Activated T-cell treated with anti-CD3 and anti-CD28 coated beads for 1 hour (primary cell): Measurements from ENCODE around the gene SPATA24.
A peak's percentile ranks its signal among the peaks of the same experiment; 100 is the strongest.
"Not testable (repeated sequence)": the region's sequence is repeated elsewhere in the genome, so short reads cannot be mapped to it uniquely, and the experiment has no call there.

Experiments
- DNase-seq: peaks from one replicate; pipeline ENCODE4 v3.0.0-alpha.2; 2020; ENCODE audit warnings: low read depth

The SPATA24 gene, protein sequence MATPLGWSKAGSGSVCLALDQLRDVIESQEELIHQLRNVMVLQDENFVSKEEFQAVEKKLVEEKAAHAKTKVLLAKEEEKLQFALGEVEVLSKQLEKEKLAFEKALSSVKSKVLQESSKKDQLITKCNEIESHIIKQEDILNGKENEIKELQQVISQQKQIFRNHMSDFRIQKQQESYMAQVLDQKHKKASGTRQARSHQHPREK

DNA sequence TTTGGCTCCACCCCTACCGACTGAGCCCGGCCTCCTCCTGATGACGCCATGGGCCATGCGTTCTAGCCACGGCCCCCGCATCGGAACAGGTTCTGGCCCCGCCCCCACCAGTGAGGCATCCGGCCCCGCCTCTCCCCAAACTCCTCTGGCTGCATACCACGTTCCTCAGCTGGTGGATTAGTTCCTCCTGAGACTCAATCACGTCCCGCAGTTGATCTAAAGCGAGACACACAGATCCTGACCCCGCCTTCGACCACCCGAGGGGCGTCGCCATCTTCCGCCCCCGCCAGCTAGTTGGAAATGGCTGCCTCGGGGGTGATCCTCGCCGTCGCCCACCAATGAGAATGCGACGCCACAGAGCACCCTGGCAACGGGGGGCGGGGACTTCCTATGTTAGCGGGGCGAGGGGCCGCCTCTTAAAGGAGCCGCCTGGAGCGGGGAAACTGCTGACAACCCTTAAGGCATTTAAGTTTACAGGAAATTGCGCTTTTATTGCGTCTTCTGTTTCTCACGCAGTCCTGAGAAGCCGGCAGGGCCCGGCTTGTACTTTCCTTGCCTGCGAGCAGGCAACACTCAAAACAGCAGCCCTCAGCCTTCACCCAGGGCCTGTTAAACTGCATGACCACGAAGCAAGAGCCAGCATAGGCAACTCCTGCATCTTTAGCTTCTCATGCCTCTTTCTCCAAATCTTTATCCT, at the start of gene SPATA24:
TSS of gene SPATA24 (minus strand) at position 303 of the 697 bp plus-strand sequence. CDS start at position 274, 29 bp downstream.
- peak; percentile 97 for DNase-seq

DNA sequence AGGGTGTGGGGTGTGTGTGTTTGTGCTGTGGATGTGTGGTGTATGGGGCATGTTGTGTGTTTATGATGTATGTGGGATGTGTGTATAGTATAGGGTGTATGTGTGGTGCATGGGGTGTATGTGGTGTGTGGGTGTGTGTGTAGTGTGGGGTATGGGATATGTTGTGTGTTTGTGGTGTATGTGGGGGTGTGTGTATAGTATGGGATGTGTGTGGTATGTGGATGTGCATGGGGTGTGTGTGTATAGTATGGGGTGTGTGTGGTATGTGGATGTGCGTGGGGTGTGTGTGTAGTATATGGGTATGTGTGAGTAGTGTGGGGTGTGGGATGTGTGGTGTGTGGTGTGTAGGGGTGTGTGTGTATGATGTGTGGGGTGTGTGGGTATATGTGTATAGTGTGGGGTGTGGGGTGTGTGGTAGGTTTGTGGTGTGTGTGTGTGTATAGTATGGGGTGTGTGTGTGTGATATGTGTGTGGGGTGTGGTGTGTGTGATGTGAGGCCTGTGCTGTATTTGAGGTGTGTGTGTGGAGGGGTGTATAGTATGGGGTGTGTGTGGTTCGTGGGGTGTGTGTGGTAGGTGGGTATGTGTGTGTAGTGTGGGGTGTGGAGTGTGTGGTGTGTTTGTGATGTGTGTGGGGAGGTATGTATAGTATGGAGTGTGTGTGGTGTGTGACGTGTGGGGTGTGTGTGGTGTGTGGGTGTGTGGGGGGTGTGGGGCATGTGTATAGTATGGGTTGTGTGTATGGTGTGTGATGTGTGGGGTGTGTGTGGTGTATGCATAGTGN, 48.2 kb upstream of the SPATA24 start:
- no peak for DNase-seq

DNA sequence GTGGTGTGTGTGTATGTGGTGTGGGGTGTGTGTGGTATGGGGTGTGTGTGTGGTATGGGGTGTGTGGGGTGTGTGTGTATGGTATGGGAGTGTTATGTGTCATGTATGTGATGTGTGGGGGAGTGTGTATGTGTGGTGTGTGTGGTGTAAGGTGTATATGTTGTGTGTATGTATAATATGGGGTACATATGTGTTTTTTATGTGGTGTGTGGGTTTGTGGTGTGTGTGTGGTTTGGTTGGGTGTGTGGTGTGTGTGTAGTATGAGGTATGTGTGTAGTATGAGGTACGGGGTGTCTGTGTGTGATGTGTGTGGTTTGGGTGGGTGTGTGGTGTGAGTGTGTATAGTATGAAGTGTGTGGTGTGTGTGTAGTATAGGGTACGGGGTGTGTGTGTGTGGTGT, 47.3 kb upstream of the SPATA24 start:
- DNase-seq: no peak

DNA sequence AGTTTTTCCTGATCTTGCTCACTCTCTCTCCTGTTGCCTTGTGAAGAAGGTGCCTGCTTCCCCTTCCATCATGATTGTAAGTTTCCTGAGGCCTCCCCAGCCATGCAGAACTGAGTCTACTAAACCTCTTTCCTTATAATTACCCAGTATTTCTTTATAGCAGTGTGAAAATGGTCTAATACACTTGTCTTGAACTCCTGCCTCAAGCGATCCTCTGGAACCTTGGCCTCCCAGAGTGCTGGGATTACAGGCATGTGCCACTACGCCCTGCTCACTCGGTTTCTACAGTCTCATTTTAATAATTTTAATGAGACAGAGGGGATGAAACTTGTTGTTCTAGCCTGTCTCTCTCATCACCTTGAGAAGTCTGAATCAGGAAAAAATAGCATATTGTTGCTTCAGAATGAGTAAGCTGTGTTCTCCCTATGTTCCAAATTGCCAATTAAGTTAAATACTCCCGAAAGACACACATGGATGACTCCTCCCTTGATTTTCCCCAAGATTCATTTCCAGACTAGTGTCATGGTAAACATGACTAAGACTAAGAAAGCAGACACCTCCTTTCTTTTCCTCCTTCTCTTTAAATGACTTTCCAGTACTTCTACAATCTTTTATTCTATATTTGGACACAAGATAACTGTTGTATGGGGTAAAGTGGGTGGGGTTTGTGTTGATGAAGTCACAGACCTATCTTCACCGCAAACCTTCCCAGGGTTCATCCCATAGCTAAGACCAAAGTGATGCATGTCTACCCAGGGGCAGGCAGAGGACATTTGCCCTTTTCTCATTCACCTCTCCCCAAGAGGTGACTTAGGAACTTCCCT, 43.3 kb upstream of the SPATA24 start:
- no peak for DNase-seq

DNA sequence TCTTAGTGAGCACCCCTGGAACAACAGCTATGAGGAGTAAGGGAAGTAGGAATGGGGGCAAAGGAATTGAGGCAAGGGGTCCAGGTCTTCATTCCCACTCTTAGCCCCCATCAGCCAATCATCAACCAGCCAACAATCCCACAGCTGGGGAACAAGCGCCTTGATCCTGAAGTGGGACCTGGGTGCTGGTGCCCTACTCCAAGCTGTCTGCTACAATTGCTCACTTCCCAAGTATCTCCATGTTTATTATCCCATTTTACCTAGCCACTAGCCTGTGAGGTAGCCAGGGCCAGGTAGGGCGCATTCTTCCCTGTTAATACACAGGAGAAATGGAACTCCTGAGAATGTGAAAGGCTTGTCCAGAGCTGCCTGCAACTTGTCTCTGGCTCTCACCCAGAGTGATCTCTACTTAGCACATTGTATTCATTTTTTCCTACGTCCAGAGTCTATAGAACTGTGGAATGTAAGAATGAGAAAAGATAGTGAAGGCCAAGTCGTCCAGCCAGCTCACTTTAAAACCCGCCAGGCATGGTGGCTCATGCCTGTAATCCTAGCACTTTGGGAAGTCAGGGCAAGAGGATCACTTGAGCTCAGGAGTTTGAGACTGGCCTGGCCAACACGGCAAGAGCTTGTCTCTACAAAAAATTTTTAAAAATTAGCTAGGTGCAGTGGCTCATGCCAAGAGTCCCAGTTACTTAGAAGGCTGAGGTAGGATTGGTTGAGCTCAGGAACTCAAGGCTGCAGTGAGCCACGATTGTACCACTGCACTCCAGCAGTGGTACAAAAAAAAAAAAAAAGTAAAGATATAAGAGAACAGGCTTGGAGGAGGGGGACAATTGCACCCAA, 41.7 kb upstream of the SPATA24 start:
- no peak for DNase-seq

DNA sequence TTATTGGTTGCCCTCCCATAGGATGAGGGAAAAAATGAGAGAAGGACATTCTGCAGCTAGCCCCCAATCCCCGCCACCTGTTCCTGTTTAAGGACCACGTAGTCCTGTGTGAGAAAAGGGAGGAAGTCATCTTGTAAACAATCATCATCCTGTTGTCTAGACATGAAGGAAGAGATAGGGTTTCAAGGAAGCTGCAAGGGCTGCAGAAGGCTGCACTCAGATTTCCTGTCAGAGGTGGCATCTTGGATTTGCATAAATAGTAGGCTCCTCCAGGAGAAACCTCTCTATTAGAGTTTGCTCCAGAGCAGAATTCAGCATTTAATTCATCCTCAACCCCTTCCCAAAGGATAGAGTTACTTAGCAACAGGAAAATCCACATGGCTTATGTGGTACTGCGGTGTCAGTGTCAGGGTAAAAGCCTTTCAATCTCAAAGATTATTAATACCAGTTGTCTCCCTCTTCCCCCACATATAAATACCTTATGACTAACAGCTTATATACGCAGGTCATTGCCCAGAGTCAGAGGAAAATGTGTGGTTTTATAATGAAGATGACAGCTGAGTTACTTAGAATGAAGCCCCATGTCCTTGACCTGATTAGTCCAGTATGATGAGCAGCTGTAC, 40.1 kb upstream of the SPATA24 start:
- no peak for DNase-seq

DNA sequence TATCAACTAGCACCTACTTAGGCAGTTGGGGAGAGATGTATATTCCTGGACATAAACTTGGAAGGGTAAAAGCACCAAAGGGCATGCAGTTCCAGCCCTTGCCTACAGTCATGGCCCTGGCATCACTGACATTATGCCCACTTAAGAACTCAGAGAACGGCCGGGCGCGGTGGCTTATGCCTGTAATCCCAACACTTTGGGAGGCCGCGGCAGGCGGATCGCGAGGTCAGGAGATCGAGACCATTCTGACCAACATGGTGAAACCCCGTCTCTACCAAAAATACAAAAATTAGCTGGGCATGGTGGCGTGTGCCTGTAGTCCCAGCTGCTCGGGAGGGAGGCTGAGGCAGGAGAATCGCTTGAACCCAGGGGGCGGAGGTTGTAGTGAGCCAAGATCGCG, 36.5 kb upstream of the SPATA24 start:
- DNase-seq: not testable (repeated sequence)

DNA sequence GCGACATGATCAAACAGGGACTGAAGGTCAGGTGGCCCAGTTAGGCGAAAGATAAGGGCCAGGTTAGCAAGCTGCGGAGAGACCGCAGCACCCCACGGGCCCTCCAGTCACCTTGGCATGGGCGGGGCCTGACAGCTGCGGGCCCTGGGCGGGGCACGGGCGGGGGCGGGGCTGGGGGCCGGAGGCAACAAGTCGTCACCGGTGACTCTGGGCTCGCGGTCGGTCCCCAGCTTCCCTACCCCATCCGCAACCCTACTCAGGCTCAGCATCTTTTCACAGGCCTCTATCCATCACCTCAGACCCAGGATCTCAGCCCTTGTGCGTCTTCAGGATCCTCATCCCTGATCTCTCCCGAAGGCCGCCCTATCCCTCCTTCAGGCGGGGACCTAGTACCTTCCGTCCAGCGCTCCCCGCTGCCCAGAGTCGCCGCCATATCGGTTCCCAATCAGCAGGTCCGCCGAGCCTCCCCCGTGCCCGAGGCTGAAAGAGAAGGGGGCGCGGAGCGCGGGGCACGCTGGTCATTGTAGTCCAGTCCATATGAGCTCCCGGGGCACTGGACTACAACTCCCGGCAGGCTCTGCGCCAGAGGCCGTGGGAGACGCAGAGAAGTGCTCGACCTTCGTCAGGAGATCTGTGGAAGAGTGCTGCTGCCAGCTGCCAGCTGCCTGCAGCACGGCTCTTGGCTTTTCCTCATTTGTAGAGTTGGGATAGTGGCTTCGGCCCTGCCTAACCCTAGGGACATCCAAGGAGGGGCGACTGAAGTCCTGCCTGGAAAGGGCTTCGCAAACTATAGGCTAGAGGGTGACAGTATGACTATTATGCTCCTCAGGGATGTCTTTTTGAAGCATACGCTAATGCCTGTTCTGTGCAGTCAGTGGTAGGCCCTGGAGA, 35.4 kb upstream of the SPATA24 start, which contains the start of gene DNAJC18:
TSS of gene DNAJC18 (minus strand) at position 513 of the 891 bp plus-strand sequence. CDS start at position 433, 80 bp downstream.
- peak; percentile 83 for DNase-seq

DNA sequence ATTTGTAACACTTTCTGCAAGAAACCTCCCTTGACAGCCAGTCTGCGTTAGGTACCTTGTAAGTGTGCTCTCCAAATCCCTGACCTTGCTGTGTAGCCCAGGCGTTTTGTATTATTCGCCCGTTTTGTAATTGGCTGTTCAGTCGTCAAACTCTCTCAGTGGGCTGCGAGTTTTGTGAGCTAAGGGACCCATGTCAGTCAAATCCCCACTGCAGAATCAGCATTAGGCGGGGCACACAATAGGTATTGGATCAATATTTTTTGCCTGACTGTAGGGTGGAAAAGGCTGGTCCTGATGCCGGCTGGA, 34.8 kb upstream of the SPATA24 start:
- DNase-seq: no peak

DNA sequence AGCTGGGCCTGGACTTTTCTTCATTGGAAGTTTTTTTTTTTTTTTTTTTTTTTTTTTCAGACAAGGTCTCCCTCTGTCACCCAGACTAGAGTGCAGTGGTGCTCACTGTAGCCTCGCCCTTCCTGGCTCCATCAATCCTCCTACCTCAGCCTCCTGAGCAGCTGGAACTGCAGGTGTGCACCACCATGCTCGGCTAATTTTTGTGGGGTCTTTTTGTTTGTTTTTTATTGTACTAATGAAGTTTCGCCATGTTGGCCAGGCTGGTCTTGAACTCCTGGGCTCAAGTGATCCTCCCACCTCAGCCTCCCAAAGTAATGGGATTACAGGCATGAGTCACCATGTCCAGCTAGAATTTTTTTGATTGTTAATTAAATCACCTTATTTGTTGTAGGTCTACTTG, 31.8 kb upstream of the SPATA24 start:
- DNase-seq: no peak

DNA sequence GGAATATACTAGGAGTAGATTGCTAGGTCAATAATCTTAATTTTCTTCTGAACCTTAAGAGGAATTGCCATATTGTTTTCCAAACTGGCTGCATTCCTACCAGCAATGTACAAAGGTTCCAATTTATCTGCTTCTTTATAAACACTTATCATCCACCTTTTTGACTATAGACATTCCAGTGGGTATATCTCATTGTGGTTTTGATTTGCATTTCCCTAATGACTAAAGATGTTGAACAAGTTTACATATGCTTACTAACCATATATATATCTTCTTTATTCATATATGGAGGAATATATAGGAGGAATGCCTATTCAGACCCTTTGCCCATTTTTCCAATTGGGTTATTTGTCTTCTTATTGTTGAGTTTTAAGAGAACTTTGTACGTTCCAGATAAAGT, 27.8 kb upstream of the SPATA24 start:
- DNase-seq: no peak

DNA sequence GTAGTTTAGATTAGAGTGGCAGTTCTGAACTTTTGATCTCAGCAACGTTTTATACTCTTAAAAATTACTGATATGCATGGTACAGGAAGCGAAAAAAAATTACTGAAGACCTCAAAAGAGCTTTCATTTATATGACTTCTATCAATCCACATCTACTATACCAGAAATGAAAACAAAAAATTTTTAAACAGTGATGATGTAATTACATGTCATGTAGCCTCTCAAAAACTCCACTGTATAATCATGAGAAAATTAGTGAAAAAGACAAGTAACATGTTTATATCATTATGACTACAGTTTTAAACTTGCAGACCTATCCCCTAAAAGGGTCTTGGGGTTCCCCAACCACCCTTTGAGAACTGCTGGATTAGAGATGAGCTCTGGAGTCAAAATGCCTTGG, 26.1 kb upstream of the SPATA24 start:
- no peak for DNase-seq

DNA sequence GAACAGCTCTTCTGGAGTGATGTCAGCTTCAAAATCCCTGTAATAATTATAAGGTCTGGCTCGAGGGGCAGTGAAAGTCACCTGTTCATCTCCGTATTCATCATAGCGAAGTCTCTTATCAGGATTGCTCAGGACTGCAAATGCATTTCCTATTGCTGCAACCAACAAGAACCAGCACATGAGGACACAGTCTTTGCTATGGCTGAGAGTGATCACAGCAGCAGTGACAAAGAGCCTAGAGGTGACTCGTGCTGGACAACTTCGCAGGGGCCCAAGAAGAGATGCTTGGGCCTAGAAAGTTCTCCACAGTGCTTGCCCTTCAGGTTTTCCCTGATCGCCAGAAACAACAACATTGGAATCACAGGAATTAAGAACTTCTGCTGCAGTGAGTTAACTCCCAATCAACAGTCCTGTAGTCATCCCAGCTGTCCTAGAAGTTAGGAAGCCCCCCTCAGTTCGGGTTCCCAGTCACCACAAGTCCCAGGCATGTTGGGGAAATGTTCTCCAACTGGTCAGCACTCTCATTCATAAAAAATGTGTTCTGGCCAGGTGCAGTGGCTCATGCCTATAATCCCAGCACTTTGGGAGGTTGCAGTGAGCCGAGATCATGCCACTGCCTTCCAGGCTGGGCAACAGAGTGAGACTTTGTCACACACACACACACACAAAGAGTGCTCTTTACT, 22.5 kb upstream of the SPATA24 start:
- no peak for DNase-seq

DNA sequence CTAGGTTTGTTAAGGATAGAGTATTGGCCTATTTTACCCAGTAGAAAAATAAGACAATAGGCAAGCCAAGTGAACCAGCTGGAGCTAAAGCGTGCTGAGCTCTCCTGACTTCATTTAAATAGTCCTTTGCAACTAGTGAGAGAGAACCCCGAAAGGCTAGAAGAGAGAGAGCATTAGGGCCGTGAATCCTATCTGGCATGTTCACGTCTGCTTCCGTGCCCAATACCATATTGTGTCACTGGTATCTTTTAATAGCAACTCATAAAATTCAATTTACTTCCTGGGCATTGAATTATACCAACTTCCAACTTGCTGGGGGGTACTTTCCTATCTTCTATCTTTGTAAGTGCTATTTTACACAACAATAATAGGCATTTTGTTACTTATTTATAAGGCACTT, 21.6 kb upstream of the SPATA24 start:
- no peak for DNase-seq

DNA sequence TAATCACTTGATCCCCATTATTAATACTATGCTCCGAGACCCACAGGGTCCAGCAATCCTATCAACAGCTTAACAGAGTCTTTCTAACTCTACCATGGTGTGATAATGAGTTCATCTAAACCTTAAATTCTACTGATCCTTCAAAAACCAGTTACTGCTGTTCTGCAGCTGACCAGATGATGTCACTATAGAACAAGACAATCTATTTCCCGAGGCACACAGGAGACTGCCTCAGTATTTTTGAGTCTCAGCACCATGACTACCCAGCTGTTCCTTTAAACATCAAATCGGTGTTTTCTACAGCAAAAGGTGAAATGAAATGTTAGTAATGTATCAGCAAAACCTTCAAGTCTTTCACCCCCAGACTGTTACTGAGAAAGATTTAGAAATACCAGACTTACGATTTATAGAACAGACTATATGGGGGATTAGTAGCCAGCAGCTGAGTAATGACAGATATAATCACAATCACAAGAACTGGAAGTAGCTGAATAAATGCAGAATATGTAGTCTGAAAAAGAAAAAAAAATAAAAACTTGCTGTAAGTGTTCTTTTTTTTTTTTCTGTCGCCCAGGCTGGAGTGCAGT, 18.5 kb upstream of the SPATA24 start:
- DNase-seq: peak; percentile 29

DNA sequence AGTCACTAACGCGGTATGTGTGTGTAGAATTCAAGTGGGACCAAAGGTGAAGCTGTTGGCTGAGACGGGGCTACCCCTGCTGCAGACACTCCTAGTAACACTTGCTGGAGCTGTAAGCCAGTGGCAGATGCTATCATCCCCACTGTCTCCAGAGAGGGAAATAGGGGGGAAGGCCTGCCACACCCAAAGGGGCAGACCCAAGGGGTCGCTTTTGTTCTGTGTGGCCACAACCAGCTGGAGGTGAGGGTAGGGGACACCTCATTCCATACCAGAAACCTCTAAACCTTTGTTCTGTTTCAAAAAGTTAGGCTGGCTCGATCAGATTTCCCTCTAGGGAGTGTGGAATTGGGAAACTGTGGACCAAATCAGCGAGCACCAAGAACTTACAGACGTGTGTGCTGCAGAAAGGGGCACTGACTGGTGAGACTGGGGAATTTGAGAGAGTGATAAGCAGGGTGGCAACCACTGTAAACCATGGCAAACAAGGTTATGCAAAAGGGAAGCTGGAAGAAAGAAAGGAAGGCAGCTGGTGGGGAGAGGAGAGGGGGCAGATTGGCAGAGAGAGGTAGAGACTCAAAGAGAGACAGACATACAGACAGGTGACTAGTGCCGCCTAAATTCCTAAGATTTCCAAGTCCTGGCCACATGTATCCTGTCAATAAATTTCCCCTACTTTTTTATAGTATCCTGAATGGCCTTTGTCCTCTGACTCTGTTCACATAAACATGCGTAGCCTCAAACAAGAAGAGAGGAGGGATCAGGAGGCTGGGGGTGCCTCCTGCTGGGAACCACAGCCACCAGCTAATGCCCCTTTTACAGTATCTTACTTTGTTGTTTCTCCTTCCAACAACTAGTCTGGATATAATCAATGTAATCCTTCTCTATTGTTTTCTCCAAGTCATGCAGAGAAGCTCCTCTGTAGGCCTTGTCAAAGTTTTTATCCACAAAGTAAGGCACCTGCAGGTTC, 15.6 kb upstream of the SPATA24 start:
- DNase-seq: no peak

DNA sequence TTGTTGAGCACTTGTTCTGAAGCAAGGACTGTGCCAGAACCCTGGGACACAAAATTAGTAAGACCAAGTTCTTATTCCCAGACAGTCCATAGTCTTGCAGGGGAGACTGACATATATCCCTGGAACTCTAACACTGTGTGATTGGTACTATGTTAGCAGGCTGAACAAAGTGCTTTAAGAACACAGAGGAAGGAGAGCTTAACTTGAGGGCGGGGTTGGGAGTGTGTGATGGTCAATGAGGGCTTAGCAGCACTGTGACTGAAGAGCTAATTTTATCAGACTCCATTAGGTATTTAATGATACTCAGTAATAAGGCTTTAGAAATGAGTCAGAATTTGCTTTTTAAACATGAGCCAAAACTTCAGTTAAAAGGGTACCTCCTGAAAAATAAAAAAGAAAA, 14.9 kb upstream of the SPATA24 start:
- DNase-seq: no peak

DNA sequence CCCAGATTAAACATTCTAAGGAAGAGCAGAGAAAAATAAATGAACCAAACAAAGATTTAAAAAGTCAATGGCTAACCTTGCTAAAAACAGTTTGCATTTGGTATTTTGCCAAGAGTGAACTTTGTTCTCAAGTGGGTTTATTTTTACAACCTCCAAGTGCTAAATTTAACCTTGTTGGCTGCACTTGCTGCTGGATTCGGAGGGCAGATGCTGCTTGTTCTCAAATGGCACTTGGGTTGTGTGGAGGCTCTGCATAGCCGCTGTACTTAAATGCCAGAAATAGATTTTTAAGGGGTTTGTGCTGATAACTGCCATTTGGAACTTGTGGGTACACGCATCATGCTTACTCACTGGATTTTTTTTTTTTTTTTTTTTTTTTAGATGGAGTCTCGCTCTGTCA, 13.3 kb upstream of the SPATA24 start:
- DNase-seq: no peak
